ENCODE results near the gene PPARD. TPM values are rescaled to one million over a fixed set of nuclear protein-coding genes. Genes with fewer than 3 reads are reported as not detected.

Gene PPARD
- total RNA-seq, 1 donor from 2014 or later = 30.2 TPM

DNA sequence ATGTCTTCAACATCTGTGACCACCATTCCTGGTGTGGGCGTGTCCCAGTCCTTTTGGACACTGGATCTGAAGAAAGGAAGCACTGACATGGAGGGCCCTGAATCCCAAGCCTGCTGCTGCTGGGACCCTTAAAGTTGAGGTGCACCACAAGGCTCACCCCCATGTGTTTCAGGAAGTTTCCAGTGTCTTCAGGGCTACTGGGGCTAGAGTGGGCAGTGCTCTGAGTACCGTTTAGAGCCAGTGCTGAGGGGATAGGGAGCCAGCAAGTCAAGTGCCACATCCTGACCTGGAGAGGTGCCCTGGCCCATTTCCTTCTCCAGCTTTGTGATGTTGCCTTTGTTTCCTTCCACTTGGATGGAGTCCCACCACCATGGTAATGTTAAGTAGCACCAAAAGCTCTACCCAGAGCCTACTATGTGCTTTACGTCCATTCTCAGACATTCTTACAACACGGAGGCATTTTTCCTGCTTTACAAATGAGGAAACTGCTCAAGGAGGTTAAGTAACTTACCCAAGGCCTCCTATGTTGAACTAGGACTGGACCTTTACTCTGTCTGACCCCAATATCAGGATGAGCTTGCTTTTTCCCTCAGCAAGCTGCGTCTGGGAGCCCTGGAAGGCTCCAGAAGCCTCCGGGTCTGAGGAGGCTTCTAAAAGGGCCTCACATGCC, 45.3 kb upstream of the PPARD start:
- ATAC-seq = no peak
- DNase-seq = no peak
- Histone ChIP-seq H3K27me3 (ENCODE audit: low read depth) (no peaks in the 10 kb centered on the region), H3K27ac (peak overlapping the region; percentile 87), H3K36me3 (peaks cover 43% of the 10 kb centered on the region), H3K4me3 (peak overlapping the region; percentile 61), H3K4me1 (peaks cover 37% of the 10 kb centered on the region), H3K9me3 (no peaks in the 10 kb centered on the region)
- TF ChIP-seq, protein P1, sequence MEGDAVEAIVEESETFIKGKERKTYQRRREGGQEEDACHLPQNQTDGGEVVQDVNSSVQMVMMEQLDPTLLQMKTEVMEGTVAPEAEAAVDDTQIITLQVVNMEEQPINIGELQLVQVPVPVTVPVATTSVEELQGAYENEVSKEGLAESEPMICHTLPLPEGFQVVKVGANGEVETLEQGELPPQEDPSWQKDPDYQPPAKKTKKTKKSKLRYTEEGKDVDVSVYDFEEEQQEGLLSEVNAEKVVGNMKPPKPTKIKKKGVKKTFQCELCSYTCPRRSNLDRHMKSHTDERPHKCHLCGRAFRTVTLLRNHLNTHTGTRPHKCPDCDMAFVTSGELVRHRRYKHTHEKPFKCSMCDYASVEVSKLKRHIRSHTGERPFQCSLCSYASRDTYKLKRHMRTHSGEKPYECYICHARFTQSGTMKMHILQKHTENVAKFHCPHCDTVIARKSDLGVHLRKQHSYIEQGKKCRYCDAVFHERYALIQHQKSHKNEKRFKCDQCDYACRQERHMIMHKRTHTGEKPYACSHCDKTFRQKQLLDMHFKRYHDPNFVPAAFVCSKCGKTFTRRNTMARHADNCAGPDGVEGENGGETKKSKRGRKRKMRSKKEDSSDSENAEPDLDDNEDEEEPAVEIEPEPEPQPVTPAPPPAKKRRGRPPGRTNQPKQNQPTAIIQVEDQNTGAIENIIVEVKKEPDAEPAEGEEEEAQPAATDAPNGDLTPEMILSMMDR (IDR thresholded peaks at IDR 0.05) = no peak
- intact Hi-C loops (cut with DNase I) = no loop called here

DNA sequence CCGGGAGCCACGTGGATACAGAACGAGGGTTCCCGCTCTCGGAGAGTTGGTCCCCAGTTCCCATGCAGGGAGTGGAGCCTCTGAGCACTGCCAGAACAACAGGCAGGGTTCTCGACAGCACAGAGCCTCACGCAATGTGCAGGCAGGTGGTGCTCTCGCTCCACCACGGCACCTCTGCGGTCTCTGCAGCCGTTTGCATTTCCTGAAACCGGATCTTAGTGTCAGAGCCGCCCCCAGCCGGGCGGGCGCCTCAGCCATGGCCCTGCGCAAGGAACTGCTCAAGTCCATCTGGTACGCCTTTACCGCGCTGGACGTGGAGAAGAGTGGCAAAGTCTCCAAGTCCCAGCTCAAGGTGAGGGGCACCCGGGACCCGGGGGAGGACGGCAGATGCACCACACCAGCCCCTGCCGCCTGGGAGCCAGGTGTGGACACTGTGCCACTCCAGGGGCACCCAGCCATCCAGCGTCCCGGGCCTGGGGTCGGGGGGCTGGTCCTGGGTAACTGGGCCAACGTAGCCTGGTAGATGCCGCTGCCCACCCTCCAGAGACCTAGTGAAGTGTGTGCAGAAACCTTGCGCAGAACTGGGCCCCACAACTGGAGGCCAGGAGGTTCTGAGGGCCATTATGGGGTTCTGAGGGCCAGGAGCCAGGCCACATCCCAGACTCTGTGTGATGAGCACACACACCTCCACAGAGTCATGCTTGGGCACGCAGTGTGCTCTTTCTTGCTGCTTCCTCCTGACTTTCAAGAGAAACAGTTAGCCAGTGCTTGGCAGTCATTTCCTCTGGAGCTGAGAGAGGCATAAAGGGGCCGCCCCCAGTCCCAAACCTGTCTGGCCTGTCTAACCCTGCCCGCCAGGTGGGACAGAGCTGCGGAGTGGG, 44.5 kb upstream of the PPARD start, which contains the start of gene DEF6:
Gene DEF6 (plus strand): TSS at position 218 of the 881 bp plus-strand sequence. CDS start 39 bp downstream, at position 257.
- no peaks in the 10 kb centered on the region for H3K9me3 ChIP-seq
- peaks cover 35% of the 10 kb centered on the region for H3K36me3 ChIP-seq
- intact Hi-C loops (cut with DNase I) = no loop called here
- H3K27me3 ChIP-seq (ENCODE audit: low read depth) = no peaks in the 10 kb centered on the region
- peak; percentile 92 for DNase-seq
- H3K27ac ChIP-seq = peak within 1 kb of the TSS; percentile 87
- TF ChIP-seq, protein P1 (IDR thresholded peaks at IDR 0.05) = peak; percentile 78
- H3K4me3 ChIP-seq = peak within 1 kb of the TSS; percentile 61
- peak; percentile 92 for ATAC-seq
- H3K4me1 ChIP-seq = peaks cover 43% of the 10 kb centered on the region

DNA sequence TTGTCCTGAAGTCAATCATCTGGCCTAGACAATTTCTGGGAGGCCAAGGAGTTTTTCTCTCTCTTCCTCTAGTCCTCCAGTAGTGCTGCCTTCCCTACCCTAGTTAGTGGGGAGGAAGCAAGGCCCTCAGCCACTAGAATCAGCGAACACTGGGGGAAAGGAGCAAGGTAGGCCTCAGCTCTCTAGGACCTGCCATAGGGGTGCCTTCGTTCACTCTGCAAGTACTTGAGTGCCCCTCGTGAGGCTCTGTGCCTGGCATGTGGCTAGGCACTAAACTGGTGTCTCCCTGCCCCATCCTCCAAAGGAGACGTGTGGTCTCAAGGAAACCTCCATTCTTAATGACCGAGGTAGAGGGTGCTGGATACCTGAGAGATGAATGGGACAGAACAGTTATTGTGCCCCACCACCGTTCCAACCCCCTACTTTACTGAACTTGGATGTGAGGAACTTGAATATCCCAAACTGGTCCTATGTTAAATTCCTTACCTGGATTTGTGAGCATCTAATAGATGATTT, 43.7 kb upstream of the PPARD start:
- peaks cover 51% of the 10 kb centered on the region for H3K4me1 ChIP-seq
- no peaks in the 10 kb centered on the region for H3K9me3 ChIP-seq
- intact Hi-C loops (cut with DNase I) = no loop called here
- H3K36me3 ChIP-seq = peaks cover 27% of the 10 kb centered on the region
- ATAC-seq (no peak), DNase-seq (no peak)
- no peaks in the 10 kb centered on the region for H3K27me3 ChIP-seq (ENCODE audit: low read depth)
- TF ChIP-seq, protein P1 (IDR thresholded peaks at IDR 0.05) = no peak
- peak overlapping the region; percentile 87 for H3K27ac ChIP-seq
- H3K4me3 ChIP-seq = peak overlapping the region; percentile 61

DNA sequence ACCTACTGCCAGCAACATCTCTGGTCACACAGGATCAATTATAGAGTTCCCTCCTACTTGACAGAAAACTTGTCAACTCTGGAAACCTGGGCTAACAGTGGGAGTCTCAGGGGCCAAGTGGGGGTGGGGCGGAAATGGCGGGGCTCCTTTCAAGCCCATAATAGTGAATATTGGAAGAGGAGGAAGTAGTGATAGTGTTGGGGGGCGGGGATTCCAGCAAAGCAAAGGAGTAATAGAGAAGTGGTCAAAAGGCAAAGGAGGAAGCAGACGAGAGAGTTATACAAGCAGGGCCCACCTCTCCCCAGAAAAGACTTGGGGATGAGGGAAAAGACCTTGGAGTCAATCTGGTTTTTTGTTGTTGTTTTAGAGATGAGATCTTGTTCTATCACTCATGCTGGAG, 42.7 kb upstream of the PPARD start:
- Histone ChIP-seq H3K9me3 (no peaks in the 10 kb centered on the region), H3K4me3 (peak overlapping the region; percentile 61), H3K27me3 (ENCODE audit: low read depth) (no peaks in the 10 kb centered on the region), H3K36me3 (peaks cover 20% of the 10 kb centered on the region), H3K27ac (peak overlapping the region; percentile 87), H3K4me1 (peaks cover 56% of the 10 kb centered on the region)
- TF ChIP-seq, protein P1 (IDR thresholded peaks at IDR 0.05) = no peak
- ATAC-seq (peak in 1 of 2 donors; percentile 33), DNase-seq (peak; percentile 67)
- intact Hi-C loops (cut with DNase I) = no loop called here

DNA sequence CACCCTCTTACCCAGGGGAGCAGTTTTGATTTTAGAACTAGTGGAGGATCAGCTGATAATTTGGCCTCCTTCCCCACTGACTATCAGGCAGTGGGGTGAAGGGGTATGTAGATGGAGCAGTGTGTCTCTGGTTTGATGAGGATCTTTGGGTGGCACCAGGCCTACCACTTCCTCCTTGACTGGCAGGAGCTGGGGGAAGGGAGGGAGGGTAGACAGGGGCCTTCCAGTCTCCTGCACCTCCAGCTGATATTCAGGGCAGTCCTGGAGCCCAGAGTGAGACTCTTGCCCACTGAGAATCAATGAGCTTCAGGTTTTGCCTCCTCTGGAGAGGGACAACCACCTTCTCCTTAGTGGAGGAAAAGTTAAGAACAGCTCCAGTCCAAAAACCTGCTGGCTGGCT, 41.5 kb upstream of the PPARD start:
- peaks cover 8% of the 10 kb centered on the region for H3K36me3 ChIP-seq
- no peaks in the 10 kb centered on the region for H3K27me3 ChIP-seq (ENCODE audit: low read depth)
- intact Hi-C loops (cut with DNase I) = no loop called here
- TF ChIP-seq, protein P1 (IDR thresholded peaks at IDR 0.05) = no peak
- peak overlapping the region; percentile 87 for H3K27ac ChIP-seq
- no peak for DNase-seq
- H3K4me3 ChIP-seq = peak overlapping the region; percentile 61
- no peak for ATAC-seq
- H3K4me1 ChIP-seq = peaks cover 56% of the 10 kb centered on the region
- no peaks in the 10 kb centered on the region for H3K9me3 ChIP-seq

Measured in lower lobe of right lung (tissue), 2 donors.